ENCODE results near the gene CDCA8.

CDCA8 gene

DNA sequence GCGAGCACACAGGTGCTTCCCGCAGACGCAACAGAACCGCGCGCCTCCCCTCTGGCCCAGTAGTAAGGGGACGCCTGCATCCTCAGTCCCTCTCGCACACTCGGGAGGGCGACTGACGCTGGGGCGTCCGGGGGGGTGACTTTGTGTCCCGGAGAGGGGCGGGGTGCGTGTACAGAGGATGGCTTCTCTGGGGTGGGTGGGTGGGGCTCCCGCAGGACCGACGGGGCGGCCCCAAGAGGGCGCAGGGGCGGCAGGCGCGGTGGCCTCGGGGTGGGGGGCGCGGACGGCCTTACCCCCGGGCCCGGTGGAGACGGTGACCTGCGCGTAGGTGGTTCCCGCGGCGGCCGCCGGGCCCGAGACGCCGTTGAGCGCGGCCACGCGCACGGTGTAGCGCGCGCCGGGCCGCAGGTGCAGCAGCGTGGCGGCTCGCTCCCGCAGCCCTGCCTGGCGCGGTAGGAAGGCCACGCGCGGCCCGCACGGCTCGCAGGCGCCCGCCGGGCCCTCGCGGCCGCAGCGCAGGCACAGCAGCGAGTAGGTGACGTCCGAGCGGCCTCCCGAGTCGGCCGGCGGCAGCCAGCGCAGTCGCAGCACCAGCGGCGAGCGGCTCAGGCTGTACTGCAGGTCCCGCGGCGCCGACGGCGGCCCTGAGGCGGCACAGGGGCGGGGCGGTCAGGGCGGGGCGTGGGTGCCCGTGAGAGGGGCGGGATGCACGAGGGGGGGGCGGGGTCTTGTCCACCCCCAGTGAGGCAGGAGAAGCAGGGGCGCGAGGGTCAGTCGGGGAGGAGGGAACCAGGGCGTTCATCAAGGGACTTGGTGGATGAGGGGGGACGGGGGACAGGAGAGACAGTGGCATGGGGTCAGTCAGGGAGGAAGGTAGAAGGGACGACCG is 60.5 kb downstream of the CDCA8 start:
- no peak for TF ChIP-seq POLR2A (IDR thresholded peaks at IDR 0.05; ENCODE audit: low read length)
- TF ChIP-seq GATA1 (IDR thresholded peaks at IDR 0.05; ENCODE audit: low read depth, low read length) = no peak
- DNase-seq = peak; percentile 6 to 22

- DNase-seq = no peak
- TF ChIP-seq GATA1 (IDR thresholded peaks at IDR 0.05; ENCODE audit: low read depth, low read length) = no peak
- no peak for TF ChIP-seq POLR2A (IDR thresholded peaks at IDR 0.05; ENCODE audit: low read length)
Observed at GRCh38 chr1:37753473-37754321, 61.4 kb downstream of the CDCA8 start.

DNA sequence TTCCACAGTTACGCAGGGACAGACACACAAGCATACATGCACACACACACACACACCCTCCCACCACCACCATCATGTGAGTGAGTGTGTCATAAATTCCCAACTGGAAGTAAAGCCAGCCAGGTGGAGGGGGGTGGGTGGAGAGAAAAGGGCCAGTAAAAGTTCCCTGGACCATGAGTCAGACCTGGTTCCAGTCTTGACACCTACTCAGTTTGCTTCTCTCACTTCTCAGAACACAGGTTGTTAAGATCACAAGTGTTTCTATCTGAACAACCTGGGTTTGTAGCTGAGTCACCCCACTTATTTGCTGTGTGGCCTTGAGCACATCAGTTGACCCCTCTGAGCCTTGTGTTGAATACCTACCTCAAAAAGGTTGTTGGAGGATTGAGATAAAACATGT is 63.0 kb downstream of the CDCA8 start:
- DNase-seq = no peak
- TF ChIP-seq GATA1 (IDR thresholded peaks at IDR 0.05; ENCODE audit: low read depth, low read length) (no peak), POLR2A (IDR thresholded peaks at IDR 0.05; ENCODE audit: low read length) (no peak)

- TF ChIP-seq POLR2A (IDR thresholded peaks at IDR 0.05; ENCODE audit: low read length) (no peak), GATA1 (IDR thresholded peaks at IDR 0.05; ENCODE audit: low read depth, low read length) (no peak)
- no peak for DNase-seq
Observed at GRCh38 chr1:37755951-37756560, 63.7 kb downstream of the CDCA8 start.
